PC-3 (cell line): ENCODE results near the gene MEGF6. TPM values are rescaled to one million over a fixed set of nuclear protein-coding genes. Genes with fewer than 3 reads are reported as not detected.

ENCODE experiments used
- ATAC-seq: fragments of 200-7000 bp; cut with Tn5 transposase; 2 replicates; pipeline ENCODE4 v1.9.1; 2020; ENCODE audit warnings: mild to moderate bottlenecking, moderate library complexity
- BruUV-seq: library from RNA; stranded (reverse); fragments of 400-500 nt; replicated peaks from 2 replicates; lab custom pipeline; 2021; lab: Mats Ljungman, UMichigan
- CTCF ChIA-PET: fragments of 300-600 bp; sonication (Branson Sonifier 250); formaldehyde crosslinking; loops from one replicate; lab custom pipeline; 2022; ENCODE audit warnings: antibody characterized with exemption; lab: Charles Lee
- POLR2A ChIA-PET: fragments of 300-600 bp; sonication (Branson Sonifier 250); formaldehyde crosslinking; loops from one replicate; lab custom pipeline; 2022; ENCODE audit warnings: antibody characterized with exemption; ENCODE audit not compliant: unreplicated experiment; lab: Charles Lee
- DNase-seq: peaks from one replicate; pipeline ENCODE4 v3.0.0-alpha.2; 2015
- H2AFZ ChIP-seq: fragments of 300-600 bp; sonication (generic); 2 replicates; pipeline ENCODE4 v1.6.0; 2016; ENCODE audit warnings: antibody characterized with exemption, low read length
- H3F3A ChIP-seq: fragments of 300-600 bp; sonication (generic); one replicate; pipeline ENCODE4 v1.6.0; 2017; ENCODE audit warnings: antibody characterized with exemption, low read length, control low read depth, mild to moderate bottlenecking; ENCODE audit not compliant: unreplicated experiment
- H3K27ac ChIP-seq: fragments of 300-600 bp; sonication (generic); 2 replicates; pipeline ENCODE4 v1.5.1; 2016; ENCODE audit warnings: mild to moderate bottlenecking, low read length
- H3K27me3 ChIP-seq: fragments of 300-600 bp; sonication (generic); 2 replicates; pipeline ENCODE4 v1.6.1; 2016; ENCODE audit warnings: low read length, mixed read lengths
- H3K36me3 ChIP-seq: fragments of 300-600 bp; sonication (generic); 2 replicates; pipeline ENCODE4 v1.6.1; 2016; ENCODE audit warnings: low read depth, mixed run types, low read length, mixed read lengths
- H3K4me1 ChIP-seq: fragments of 300-600 bp; sonication (generic); 2 replicates; pipeline ENCODE4 v1.5.1; 2016; ENCODE audit warnings: low read length; ENCODE audit not compliant: insufficient read depth
- H3K4me2 ChIP-seq: fragments of 300-600 bp; sonication (generic); 2 replicates; pipeline ENCODE4 v1.6.0; 2016; ENCODE audit warnings: low read length
- H3K4me3 ChIP-seq: fragments of 300-600 bp; sonication (generic); 2 replicates; pipeline ENCODE4 v1.5.1; 2016; ENCODE audit warnings: mild to moderate bottlenecking, low read length, mixed read lengths
- H3K79me2 ChIP-seq: fragments of 300-600 bp; sonication (generic); 2 replicates; pipeline ENCODE4 v1.6.1; 2017; ENCODE audit warnings: low read length, mixed read lengths
- H3K9ac ChIP-seq: fragments of 300-600 bp; sonication (generic); 2 replicates; pipeline ENCODE4 v1.6.0; 2016; ENCODE audit warnings: mild to moderate bottlenecking, low read length
- H3K9me2 ChIP-seq: fragments of 300-600 bp; sonication (generic); replicated peaks from 2 replicates; pipeline ENCODE4 v1.6.1; 2016; ENCODE audit warnings: mixed run types, low read length, mixed read lengths
- H3K9me3 ChIP-seq: fragments of 300-600 bp; sonication (generic); 2 replicates; pipeline ENCODE4 v1.6.1; 2016; ENCODE audit warnings: low read length, mixed read lengths
- H4K20me1 ChIP-seq: fragments of 300-600 bp; sonication (generic); 2 replicates; pipeline ENCODE4 v1.6.1; 2016; ENCODE audit warnings: low read length, mixed read lengths
- EZH2 ChIP-seq: fragments of 300-600 bp; sonication (generic); IDR thresholded peaks from one replicate; pipeline ENCODE4 v1.6.1; 2017; ENCODE audit warnings: antibody characterized with exemption, mild to moderate bottlenecking, low read length; ENCODE audit not compliant: unreplicated experiment
- EZH2phosphoT487 ChIP-seq: fragments of 300-600 bp; sonication (generic); IDR thresholded peaks from 2 replicates; pipeline ENCODE4 v1.6.1; 2018; ENCODE audit warnings: mild to moderate bottlenecking, antibody characterized with exemption, low read length, borderline replicate concordance
- intact Hi-C: fragments of 100-400 bp; cut with micrococcal nuclease; formaldehyde crosslinking; loops from 2 replicates; pipeline ENCODE4 v1.9.0; 2023
- total RNA-seq: library from RNA; depleted of rRNA; stranded (reverse); fragments of >200 nt; gene quantifications from 2 replicates; pipeline ENCODE4 v1.2.3, GENCODE V29; 2014
- TF ChIP-seq, protein P1 (sequence below): fragments of 300-600 bp; sonication (generic); conservative IDR thresholded peaks from 2 replicates; pipeline ENCODE4 v1.5.1; 2017; ENCODE audit warnings: antibody characterized with exemption, low read depth, mild to moderate bottlenecking, low read length

Gene MEGF6
- total RNA-seq, 1 experiment from 2014 or later = 32.5 TPM

DNA sequence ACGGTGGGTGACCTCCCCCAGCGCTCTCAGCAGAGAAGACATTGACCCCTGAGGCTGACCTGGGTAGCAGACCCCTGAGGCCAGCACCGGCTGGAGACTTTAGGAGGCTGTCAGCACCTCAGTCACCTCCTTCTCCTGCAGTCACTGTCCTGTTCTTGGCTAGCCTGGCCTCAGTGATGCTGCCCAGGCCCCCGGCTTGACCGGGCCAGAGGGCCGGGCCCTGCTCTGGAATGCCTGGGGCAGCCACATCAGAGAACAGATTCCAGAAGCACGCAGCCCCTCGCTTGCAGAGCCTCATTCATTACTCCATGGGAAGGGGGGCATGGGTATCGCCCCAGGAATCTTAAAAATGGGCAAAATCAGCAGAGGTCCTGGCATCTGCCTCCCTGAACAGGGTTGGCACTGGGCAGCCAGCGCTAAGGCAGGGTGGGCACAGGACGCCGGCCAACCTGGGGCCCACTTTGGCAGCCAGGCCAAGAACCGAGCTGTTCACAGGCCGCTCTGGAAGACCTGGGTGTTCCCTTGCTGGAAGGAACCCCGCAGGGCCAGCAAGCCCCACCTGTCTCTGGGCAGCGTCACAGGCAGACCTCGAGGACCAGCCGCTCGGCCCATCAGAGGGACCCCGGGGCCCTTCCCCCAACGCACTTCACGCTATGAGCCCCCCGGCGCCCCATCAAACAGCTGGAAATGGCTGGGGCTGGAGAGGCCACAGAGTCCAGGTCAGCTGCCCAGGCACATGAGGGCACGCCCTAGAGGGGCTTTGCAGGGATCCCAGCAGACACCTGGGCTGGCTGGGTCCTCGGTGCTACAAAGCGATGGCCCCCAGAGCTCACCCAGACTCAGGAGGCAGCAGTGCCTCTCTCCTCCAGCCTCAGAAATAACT lies 45.1 kb downstream of the MEGF6 start:
- TF ChIP-seq EZH2phosphoT487 (no peak), EZH2 (no peak)
- TF ChIP-seq, protein P1, sequence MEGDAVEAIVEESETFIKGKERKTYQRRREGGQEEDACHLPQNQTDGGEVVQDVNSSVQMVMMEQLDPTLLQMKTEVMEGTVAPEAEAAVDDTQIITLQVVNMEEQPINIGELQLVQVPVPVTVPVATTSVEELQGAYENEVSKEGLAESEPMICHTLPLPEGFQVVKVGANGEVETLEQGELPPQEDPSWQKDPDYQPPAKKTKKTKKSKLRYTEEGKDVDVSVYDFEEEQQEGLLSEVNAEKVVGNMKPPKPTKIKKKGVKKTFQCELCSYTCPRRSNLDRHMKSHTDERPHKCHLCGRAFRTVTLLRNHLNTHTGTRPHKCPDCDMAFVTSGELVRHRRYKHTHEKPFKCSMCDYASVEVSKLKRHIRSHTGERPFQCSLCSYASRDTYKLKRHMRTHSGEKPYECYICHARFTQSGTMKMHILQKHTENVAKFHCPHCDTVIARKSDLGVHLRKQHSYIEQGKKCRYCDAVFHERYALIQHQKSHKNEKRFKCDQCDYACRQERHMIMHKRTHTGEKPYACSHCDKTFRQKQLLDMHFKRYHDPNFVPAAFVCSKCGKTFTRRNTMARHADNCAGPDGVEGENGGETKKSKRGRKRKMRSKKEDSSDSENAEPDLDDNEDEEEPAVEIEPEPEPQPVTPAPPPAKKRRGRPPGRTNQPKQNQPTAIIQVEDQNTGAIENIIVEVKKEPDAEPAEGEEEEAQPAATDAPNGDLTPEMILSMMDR = no peak
- H3K9me2 ChIP-seq = no peaks in the 10 kb centered on the region
- H3K4me1 ChIP-seq = no peaks in the 10 kb centered on the region
- CTCF ChIA-PET = interaction anchor here (0.8 kb wide), 1 partner anchor 53 kb away, joined by 3 read pairs; no protein-coding TSS in a partner anchor
- H3K36me3 ChIP-seq = no peaks in the 10 kb centered on the region
- ATAC-seq (no peak), DNase-seq (no peak)
- BruUV-seq = no TSS peak
- no peaks in the 10 kb centered on the region for H3K9me3 ChIP-seq
- no peak overlapping the region for H3K4me2 ChIP-seq
- no peak overlapping the region for H3K4me3 ChIP-seq
- no peaks in the 10 kb centered on the region for H4K20me1 ChIP-seq
- H3F3A ChIP-seq = no peaks in the 10 kb centered on the region
- H2AFZ ChIP-seq = no peak overlapping the region
- no peak overlapping the region for H3K27ac ChIP-seq
- no peak overlapping the region for H3K9ac ChIP-seq
- POLR2A ChIA-PET = interaction anchor here (0.6 kb wide), 1 partner anchor 24 kb away, joined by 3 read pairs; no protein-coding TSS in a partner anchor
- intact Hi-C loops = no loop called here
- no peaks in the 10 kb centered on the region for H3K79me2 ChIP-seq
- H3K27me3 ChIP-seq = no peaks in the 10 kb centered on the region

- Histone ChIP-seq H3K27me3 (no peaks in the 10 kb centered on the region), H3K9me3 (no peaks in the 10 kb centered on the region), H4K20me1 (no peaks in the 10 kb centered on the region), H3K4me1 (no peaks in the 10 kb centered on the region), H3F3A (no peaks in the 10 kb centered on the region), H3K36me3 (no peaks in the 10 kb centered on the region), H3K9me2 (no peaks in the 10 kb centered on the region), H3K9ac (no peak overlapping the region), H3K4me3 (no peak overlapping the region), H3K27ac (no peak overlapping the region), H3K4me2 (no peak overlapping the region), H3K79me2 (no peaks in the 10 kb centered on the region), H2AFZ (no peak overlapping the region)
- ChIA-PET POLR2A (no interaction called here), CTCF (interaction anchor here (0.5 to 1.4 kb wide), 4 partner anchors 22 to 74 kb away, joined by 3 to 8 read pairs (median 4); no protein-coding TSS in a partner anchor)
- DNase-seq = peak; percentile 44
- BruUV-seq = no TSS peak
- TF ChIP-seq, protein P1 = peak; percentile 100
- no peak for TF ChIP-seq EZH2phosphoT487
- intact Hi-C loops = loop anchor here (1.0 kb wide), 3 partner anchors 35 to 54 kb away; no protein-coding TSS in a partner anchor
- peak; percentile 63 for ATAC-seq
These were observed 46.1 kb downstream of the MEGF6 start for GRCh38 chr1:3564921-3565831.
